Keratinocyte (primary cell): ENCODE data around the gene LEFTY1.

ENCODE experiments used
- EZH2 ChIP-seq: IDR thresholded peaks from one replicate; pipeline ENCODE4 v1.6.1; 2012; ENCODE audit warnings: inconsistent platforms, mild to moderate bottlenecking, low read length, moderate library complexity
- TF ChIP-seq, protein P1 (sequence below), 3 experiments: IDR thresholded peaks in 1 of 3; conservative IDR thresholded peaks in 1 of 3; optimal IDR thresholded peaks in 1 of 3; 2 replicates in 2 of 3; 3 replicates in 1 of 3; pipeline versions ENCODE3 to v1.5.1; 2011; ENCODE audit warnings: low read length in 3 of 3, mild to moderate bottlenecking in 3 of 3, moderate library complexity in 2 of 3, control low read depth in 1 of 3, inconsistent platforms in 1 of 3; ENCODE audit not compliant: insufficient read depth in 2 of 3; ENCODE audit errors: extremely low read depth in 1 of 3

GRCh38 chr1:225868631-225869330 is 20.2 kb downstream of the LEFTY1 start:
- TF ChIP-seq, protein P1, sequence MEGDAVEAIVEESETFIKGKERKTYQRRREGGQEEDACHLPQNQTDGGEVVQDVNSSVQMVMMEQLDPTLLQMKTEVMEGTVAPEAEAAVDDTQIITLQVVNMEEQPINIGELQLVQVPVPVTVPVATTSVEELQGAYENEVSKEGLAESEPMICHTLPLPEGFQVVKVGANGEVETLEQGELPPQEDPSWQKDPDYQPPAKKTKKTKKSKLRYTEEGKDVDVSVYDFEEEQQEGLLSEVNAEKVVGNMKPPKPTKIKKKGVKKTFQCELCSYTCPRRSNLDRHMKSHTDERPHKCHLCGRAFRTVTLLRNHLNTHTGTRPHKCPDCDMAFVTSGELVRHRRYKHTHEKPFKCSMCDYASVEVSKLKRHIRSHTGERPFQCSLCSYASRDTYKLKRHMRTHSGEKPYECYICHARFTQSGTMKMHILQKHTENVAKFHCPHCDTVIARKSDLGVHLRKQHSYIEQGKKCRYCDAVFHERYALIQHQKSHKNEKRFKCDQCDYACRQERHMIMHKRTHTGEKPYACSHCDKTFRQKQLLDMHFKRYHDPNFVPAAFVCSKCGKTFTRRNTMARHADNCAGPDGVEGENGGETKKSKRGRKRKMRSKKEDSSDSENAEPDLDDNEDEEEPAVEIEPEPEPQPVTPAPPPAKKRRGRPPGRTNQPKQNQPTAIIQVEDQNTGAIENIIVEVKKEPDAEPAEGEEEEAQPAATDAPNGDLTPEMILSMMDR (optimal IDR thresholded peaks at IDR 0.05 in 1 of 3, IDR thresholded peaks at IDR 0.05 in 1 of 3, conservative IDR thresholded peaks at IDR 0.05 in 1 of 3; ENCODE audit: extremely low read depth in 1 of 3, insufficient read depth in 2 of 3, low read length in 3 of 3): no peak
- TF ChIP-seq EZH2: no peak
